Measurements from ENCODE around the gene CHCHD3.
"Not testable (repeated sequence)": the region's sequence is repeated elsewhere in the genome, so short reads cannot be mapped to it uniquely, and the experiment has no call there.

Gene CHCHD3

GRCh38 chr7:132907380-132907940 lies 174.4 kb downstream of the CHCHD3 start:
- no peak for DNase-seq (ENCODE audit: low read depth in 3 of 3, low spot score in 1 of 3)

GRCh38 chr7:132906193-132906835 lies 175.6 kb downstream of the CHCHD3 start:
- no peak for DNase-seq (ENCODE audit: low read depth in 3 of 3, low spot score in 1 of 3)

GRCh38 chr7:132905136-132905535 lies 176.8 kb downstream of the CHCHD3 start:
- DNase-seq (ENCODE audit: low read depth in 3 of 3, low spot score in 1 of 3): not testable (repeated sequence)

- no peak for DNase-seq (ENCODE audit: low read depth in 3 of 3, low spot score in 1 of 3)
Observed at GRCh38 chr7:132904209-132904608, 177.7 kb downstream of the CHCHD3 start.

GRCh38 chr7:132902294-132902693 lies 179.6 kb downstream of the CHCHD3 start:
- DNase-seq (ENCODE audit: low read depth in 3 of 3, low spot score in 1 of 3): not testable (repeated sequence)

GRCh38 chr7:132901241-132901640 lies 180.6 kb downstream of the CHCHD3 start:
- no peak for DNase-seq (ENCODE audit: low read depth in 3 of 3, low spot score in 1 of 3)

- no peak for DNase-seq (ENCODE audit: low read depth in 3 of 3, low spot score in 1 of 3)
Observed at GRCh38 chr7:132899833-132900232, 182.1 kb downstream of the CHCHD3 start.

GRCh38 chr7:132898641-132899175 lies 183.2 kb downstream of the CHCHD3 start:
- not testable (repeated sequence) for DNase-seq (ENCODE audit: low read depth in 3 of 3, low spot score in 1 of 3)

GRCh38 chr7:132897093-132897687 lies 184.7 kb downstream of the CHCHD3 start:
- no peak for DNase-seq (ENCODE audit: low read depth in 3 of 3, low spot score in 1 of 3)

GRCh38 chr7:132895231-132895630 lies 186.7 kb downstream of the CHCHD3 start:
- DNase-seq (ENCODE audit: low read depth in 3 of 3, low spot score in 1 of 3): no peak

- DNase-seq (ENCODE audit: low read depth in 3 of 3, low spot score in 1 of 3): no peak
Observed at GRCh38 chr7:132893560-132893959, 188.3 kb downstream of the CHCHD3 start.

GRCh38 chr7:132892744-132893143 lies 189.1 kb downstream of the CHCHD3 start:
- not testable (repeated sequence) for DNase-seq (ENCODE audit: low read depth in 3 of 3, low spot score in 1 of 3)

- no peak for DNase-seq (ENCODE audit: low read depth in 3 of 3, low spot score in 1 of 3)
Observed at GRCh38 chr7:132891554-132891953, 190.3 kb downstream of the CHCHD3 start.

- DNase-seq (ENCODE audit: low read depth in 3 of 3, low spot score in 1 of 3): no peak
Observed at GRCh38 chr7:132882714-132883428, 199.0 kb downstream of the CHCHD3 start.

- no peak for DNase-seq (ENCODE audit: low read depth in 3 of 3, low spot score in 1 of 3)
Observed at GRCh38 chr7:132881317-132881716, 200.6 kb downstream of the CHCHD3 start.

- no peak for DNase-seq (ENCODE audit: low read depth in 3 of 3, low spot score in 1 of 3)
Observed at GRCh38 chr7:132879579-132879978, 202.3 kb downstream of the CHCHD3 start.

- DNase-seq (ENCODE audit: low read depth in 3 of 3, low spot score in 1 of 3): no peak
Observed at GRCh38 chr7:132878204-132878919, 203.5 kb downstream of the CHCHD3 start.

- no peak for DNase-seq (ENCODE audit: low read depth in 3 of 3, low spot score in 1 of 3)
Observed at GRCh38 chr7:132877573-132877972, 204.3 kb downstream of the CHCHD3 start.

- DNase-seq (ENCODE audit: low read depth in 3 of 3, low spot score in 1 of 3): no peak
Observed at GRCh38 chr7:132876576-132876975, 205.3 kb downstream of the CHCHD3 start.

GRCh38 chr7:132872034-132872433 lies 209.9 kb downstream of the CHCHD3 start:
- no peak for DNase-seq (ENCODE audit: low read depth in 3 of 3, low spot score in 1 of 3)

- DNase-seq (ENCODE audit: low read depth in 3 of 3, low spot score in 1 of 3): no peak
Observed at GRCh38 chr7:132871419-132871818, 210.5 kb downstream of the CHCHD3 start.
